Neuron (in vitro differentiated cells): ENCODE measurements around the gene CREB3L1.

Experiments
- H2AFZ ChIP-seq: one replicate; pipeline ENCODE4 v1.6.1; 2013; ENCODE audit warnings: low read depth, mild to moderate bottlenecking, inconsistent platforms, low read length, moderate library complexity
- H3K27me3 ChIP-seq: one replicate; pipeline ENCODE4 v1.6.1; 2013; ENCODE audit warnings: low read length; ENCODE audit not compliant: insufficient read depth
- H3K36me3 ChIP-seq: one replicate; pipeline ENCODE4 v1.6.1; 2013; ENCODE audit warnings: low read length; ENCODE audit not compliant: insufficient read depth
- H3K4me1 ChIP-seq: one replicate; pipeline ENCODE4 v1.6.1; 2013; ENCODE audit warnings: low read length; ENCODE audit not compliant: insufficient read depth
- H3K4me3 ChIP-seq: 2 replicates; pipeline ENCODE4 v1.5.1; 2013; ENCODE audit warnings: mild to moderate bottlenecking, low read length, moderate library complexity
- H3K9me3 ChIP-seq: one replicate; pipeline ENCODE4 v1.6.1; 2013; ENCODE audit warnings: low read length

Gene CREB3L1

GRCh38 chr11:46277622-46278386 is at the start of gene CREB3L1:
Gene CREB3L1, plus strand, starts transcription at chr11:46277662. Its CDS starts 450 bp downstream, at chr11:46278112.
- no peaks in the 10 kb centered on the region for H3K36me3 ChIP-seq

DNA sequence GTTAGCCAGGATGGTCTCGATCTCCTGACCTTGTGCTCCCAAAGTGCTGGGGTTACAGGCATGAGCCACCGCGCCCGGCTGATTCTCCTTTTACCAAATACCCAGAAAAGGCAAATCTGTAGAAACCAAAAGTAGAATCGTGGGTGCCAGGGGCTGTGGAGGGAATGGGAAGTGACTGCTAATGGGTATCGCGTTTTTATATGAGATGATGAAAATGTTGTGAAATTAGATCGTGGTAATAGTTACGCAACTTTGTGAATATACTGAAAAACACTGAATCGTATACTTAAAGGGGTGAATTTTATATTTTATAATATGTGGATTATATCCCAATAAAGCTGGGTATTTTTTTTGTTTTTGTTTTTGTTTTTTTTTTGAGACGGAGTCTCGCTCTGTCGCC is 48.2 kb upstream of the CREB3L1 start:
- Histone ChIP-seq H3K27me3 (peaks cover 10% of the 10 kb centered on the region), H3K36me3 (no peaks in the 10 kb centered on the region), H3K9me3 (no peaks in the 10 kb centered on the region), H3K4me1 (peaks cover under 1% of the 10 kb centered on the region), H3K4me3 (no peak overlapping the region), H2AFZ (no peak overlapping the region)

More at GRCh38 chr11:46277622-46278386, at the start of gene CREB3L1:
- Histone ChIP-seq H2AFZ (peak within 1 kb of the TSS; percentile 16), H3K4me1 (peaks cover 7% of the 10 kb centered on the region), H3K9me3 (no peaks in the 10 kb centered on the region), H3K27me3 (peaks cover 85% of the 10 kb centered on the region), H3K4me3 (peak within 1 kb of the TSS; percentile 22)

- no peaks in the 10 kb centered on the region for H3K36me3 ChIP-seq
- H3K4me1 ChIP-seq = peaks cover 7% of the 10 kb centered on the region
- H3K27me3 ChIP-seq = peaks cover 43% of the 10 kb centered on the region
- peaks cover 3% of the 10 kb centered on the region for H3K9me3 ChIP-seq
- H2AFZ ChIP-seq = no peak overlapping the region
- H3K4me3 ChIP-seq = no peak overlapping the region
These were observed 43.2 kb upstream of the CREB3L1 start for GRCh38 chr11:46234311-46234710.

GRCh38 chr11:46235777-46236688 is 41.4 kb upstream of the CREB3L1 start:
- H2AFZ ChIP-seq = no peak overlapping the region
- peaks cover 3% of the 10 kb centered on the region for H3K9me3 ChIP-seq
- no peak overlapping the region for H3K4me3 ChIP-seq
- peaks cover 14% of the 10 kb centered on the region for H3K4me1 ChIP-seq
- H3K36me3 ChIP-seq = no peaks in the 10 kb centered on the region
- peaks cover 43% of the 10 kb centered on the region for H3K27me3 ChIP-seq

DNA sequence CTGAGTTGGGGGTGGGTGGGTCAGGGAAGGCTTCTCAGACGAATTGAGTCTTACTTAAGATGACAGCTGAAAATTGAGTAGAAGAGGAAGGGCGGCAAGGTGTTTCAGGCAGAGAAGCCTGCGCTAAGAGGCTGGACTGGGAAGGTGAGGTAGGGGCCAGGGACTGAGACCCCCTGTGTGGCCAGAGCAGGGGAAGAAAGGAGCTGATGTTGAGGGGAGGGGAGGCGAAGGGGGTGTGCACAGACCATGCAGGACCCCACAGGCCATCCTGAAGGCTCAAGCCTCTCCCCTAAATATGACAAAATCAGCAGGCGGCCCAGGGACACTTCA is 40.6 kb upstream of the CREB3L1 start:
- peaks cover 14% of the 10 kb centered on the region for H3K4me1 ChIP-seq
- peaks cover 43% of the 10 kb centered on the region for H3K27me3 ChIP-seq
- peaks cover 3% of the 10 kb centered on the region for H3K9me3 ChIP-seq
- no peak overlapping the region for H3K4me3 ChIP-seq
- H2AFZ ChIP-seq = no peak overlapping the region
- H3K36me3 ChIP-seq = no peaks in the 10 kb centered on the region

GRCh38 chr11:46237248-46238077 is 40.0 kb upstream of the CREB3L1 start:
- Histone ChIP-seq H3K27me3 (peaks cover 43% of the 10 kb centered on the region), H3K9me3 (peaks cover 3% of the 10 kb centered on the region), H3K4me1 (peaks cover 14% of the 10 kb centered on the region), H3K4me3 (peak overlapping the region; percentile 8), H3K36me3 (no peaks in the 10 kb centered on the region), H2AFZ (no peak overlapping the region)

DNA sequence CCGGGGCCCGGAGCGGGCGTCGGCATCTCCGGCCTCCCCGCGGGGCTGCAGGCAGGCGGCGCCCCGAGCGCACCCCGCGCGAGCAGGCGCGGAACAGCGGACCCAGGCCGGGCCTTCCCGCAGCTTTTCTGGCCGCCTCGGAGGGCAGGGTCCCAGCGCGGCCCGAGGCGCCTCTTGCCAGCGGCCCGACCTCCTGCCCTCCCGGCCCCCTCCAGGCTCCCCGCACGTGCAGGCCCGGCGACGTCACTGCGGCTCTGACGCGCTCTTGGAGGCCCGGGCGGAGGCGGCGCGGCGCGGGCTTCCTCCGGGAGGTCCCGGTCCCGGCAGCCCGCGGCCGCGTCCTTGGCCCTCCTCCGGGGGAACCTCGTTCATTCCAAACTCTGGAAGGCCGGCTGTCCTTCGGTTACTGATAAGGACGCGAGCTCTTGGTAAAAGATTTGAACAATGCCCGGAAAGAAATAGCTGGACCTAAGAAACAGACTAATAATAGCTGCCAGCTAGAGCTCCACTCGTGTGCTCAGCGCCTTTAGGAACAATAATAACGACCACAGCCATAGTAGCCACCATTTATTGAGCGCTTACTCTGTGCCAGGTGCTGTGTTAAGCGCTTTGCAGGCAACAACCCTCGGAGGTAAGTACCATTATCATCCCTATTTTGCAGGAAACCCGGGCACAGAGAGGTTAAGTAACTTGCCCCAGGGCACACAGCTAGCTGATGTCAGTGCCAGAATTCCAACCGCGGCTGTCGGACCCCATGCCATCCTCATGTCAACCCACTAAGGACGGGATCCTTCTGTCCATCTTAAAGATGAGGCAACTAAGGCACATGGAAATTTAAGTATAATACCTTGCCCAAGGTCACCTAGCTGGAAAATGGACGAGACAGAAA is 39.1 kb upstream of the CREB3L1 start:
- Histone ChIP-seq H2AFZ (peak overlapping the region; percentile 42), H3K4me3 (peak overlapping the region; percentile 18), H3K9me3 (peaks cover 3% of the 10 kb centered on the region), H3K36me3 (no peaks in the 10 kb centered on the region), H3K27me3 (peaks cover 43% of the 10 kb centered on the region), H3K4me1 (peaks cover 21% of the 10 kb centered on the region)

DNA sequence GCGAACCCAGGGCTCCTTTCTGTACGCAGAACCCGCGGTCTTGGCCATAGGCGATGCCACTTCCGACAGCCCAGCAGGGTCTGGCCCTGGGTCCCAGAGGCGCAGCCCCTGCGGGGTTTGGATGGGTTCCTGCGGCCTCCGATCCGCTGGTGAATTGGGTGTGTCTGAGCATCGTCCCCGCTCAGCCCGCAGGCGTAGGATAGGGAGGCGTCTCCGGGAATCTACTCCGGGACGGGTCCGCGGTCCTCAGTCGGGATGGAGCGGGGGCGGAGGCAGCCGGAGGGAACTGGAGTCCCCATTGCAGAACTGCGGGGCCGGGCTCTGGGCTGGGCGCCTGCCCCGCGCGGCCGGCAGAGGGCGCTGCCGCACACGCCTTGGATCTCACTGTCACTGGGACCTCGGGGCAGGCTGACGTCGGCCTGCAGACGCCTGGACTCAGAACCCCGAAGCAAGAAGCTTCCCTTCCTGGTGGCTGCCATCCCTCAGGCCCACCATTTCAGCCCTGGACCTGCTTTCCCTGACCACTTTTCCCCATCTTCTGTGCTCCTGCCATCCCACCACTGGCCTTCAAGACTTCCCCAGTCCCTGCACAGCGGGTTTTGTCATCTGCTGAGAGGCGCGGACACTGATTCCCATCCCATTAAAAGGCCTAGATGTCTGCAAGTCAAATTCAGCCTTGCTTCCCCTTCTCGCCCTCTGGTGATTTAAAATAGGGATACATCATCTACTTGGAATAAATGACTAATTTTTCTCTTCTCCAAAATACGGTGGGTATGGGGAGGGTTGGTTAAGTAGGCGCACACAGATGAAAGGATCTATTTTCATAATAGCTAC is 38.3 kb upstream of the CREB3L1 start:
- peak overlapping the region; percentile 42 for H3K4me3 ChIP-seq
- H3K9me3 ChIP-seq = peaks cover 3% of the 10 kb centered on the region
- no peaks in the 10 kb centered on the region for H3K36me3 ChIP-seq
- peaks cover 20% of the 10 kb centered on the region for H3K4me1 ChIP-seq
- H2AFZ ChIP-seq = peak overlapping the region; percentile 42
- peaks cover 34% of the 10 kb centered on the region for H3K27me3 ChIP-seq

DNA sequence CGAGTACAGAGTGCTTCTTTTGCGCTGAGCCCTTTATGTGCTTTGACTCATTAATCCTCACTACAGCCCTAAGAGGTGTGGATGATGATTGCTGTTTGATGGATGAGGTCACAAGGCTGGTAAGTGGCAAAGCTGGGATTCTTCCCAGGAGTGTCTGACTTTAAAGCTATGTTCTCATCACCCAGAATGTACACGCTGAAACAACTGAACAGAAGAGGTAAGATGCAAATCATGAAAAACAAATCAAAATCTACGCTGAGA is 37.7 kb upstream of the CREB3L1 start:
- peaks cover 3% of the 10 kb centered on the region for H3K9me3 ChIP-seq
- peaks cover 17% of the 10 kb centered on the region for H3K4me1 ChIP-seq
- peaks cover 29% of the 10 kb centered on the region for H3K27me3 ChIP-seq
- peak overlapping the region; percentile 42 for H3K4me3 ChIP-seq
- H2AFZ ChIP-seq = no peak overlapping the region
- no peaks in the 10 kb centered on the region for H3K36me3 ChIP-seq

DNA sequence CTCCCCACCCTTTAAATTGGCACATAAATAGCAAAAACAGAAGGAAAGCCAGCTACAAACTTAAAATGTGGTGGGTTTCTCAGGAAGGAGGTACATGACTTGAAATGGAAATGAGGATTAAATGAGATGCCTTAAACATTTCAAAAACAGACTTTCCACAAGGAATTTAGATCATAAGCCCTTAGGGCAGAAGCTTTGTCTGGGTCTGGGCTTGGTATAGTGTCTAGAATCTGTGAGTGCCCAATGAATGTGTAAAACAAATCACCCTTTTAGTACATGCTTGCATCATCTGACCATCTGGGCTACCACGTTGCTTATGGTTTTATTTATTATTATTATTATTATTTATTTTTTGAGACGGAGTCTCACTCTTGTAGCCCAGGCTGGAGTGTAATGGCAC is 37.1 kb upstream of the CREB3L1 start:
- Histone ChIP-seq H3K27me3 (peaks cover 23% of the 10 kb centered on the region), H2AFZ (no peak overlapping the region), H3K4me1 (peaks cover 17% of the 10 kb centered on the region)

DNA sequence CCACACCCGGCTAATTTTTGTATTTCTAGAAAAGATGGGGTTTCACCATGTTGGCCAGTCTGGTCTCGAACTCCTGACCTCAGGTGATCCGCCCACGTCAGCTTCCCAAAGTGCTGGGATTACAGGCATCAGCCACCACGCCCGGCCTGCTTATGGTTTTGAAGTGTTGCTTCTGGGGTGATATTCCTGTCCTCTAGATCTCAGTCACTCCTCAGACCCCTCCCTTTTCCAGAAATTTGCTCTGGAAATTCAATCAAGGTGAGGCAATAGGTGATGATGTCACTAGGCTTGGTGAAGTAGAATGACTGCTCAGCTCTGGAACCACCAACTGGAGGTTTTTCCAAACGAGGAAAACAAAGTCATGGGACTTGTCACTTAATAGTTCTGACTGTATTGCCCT is 36.6 kb upstream of the CREB3L1 start:
- Histone ChIP-seq H3K9me3 (peaks cover 2% of the 10 kb centered on the region), H2AFZ (no peak overlapping the region), H3K4me1 (peaks cover 17% of the 10 kb centered on the region), H3K4me3 (no peak overlapping the region), H3K27me3 (peaks cover 22% of the 10 kb centered on the region), H3K36me3 (no peaks in the 10 kb centered on the region)

More for the DNA sequence above, 37.1 kb upstream of the CREB3L1 start:
- peaks cover 3% of the 10 kb centered on the region for H3K9me3 ChIP-seq
- no peak overlapping the region for H3K4me3 ChIP-seq
- H3K36me3 ChIP-seq = no peaks in the 10 kb centered on the region
